ENCODE data around the gene KIAA0513. TPM values are rescaled to one million over a fixed set of nuclear protein-coding genes. Genes with fewer than 3 reads are reported as not detected.

The KIAA0513 gene
- total RNA-seq, 2 experiments from 2014 or later = 9.0 to 10.9 TPM

- intact Hi-C loops (cut with DNase I, micrococcal nuclease) = loop anchor here in 1 of 2 experiments (1.0 to 10.0 kb wide), 3 partner anchors 15 to 521 kb away; partner anchors contain the start of genes MEAK7 and ZDHHC7
- peaks cover 13% of the 10 kb centered on the region for H3K36me3 Mint-ChIP-seq (ENCODE audit: low read depth)
- Histone ChIP-seq H3K4me1 (ENCODE audit: insufficient read depth, low read length) (peaks cover 35% of the 10 kb centered on the region), H3K27me3 (ENCODE audit: control insufficient read depth in 1 of 2, insufficient read depth in 2 of 2, low read length in 2 of 2) (no peaks in the 10 kb centered on the region), H3K27ac (ENCODE audit: low read depth in 1 of 2, low read length in 2 of 2) (no peak overlapping the region), H3K36me3 (ENCODE audit: insufficient read depth, low read length) (no peaks in the 10 kb centered on the region), H3K4me3 (ENCODE audit: low read length) (no peak overlapping the region), H3K9me3 (ENCODE audit: control insufficient read depth in 1 of 2, insufficient read depth in 1 of 2, low read length in 2 of 2) (no peaks in the 10 kb centered on the region)
- ATAC-seq (ENCODE audit: poor library complexity) = no peak
- CTCF ChIA-PET = interaction anchor here (3.4 to 4.6 kb wide), 2 partner anchors 15 to 61 kb away, joined by 20 to 23 read pairs; partner anchors contain the start of gene ZDHHC7
- no peak for TF ChIP-seq CTCF (IDR thresholded peaks at IDR 0.05)
- DNase-seq = peak in 1 of 14 experiments; percentile 39
- peaks cover 40% of the 10 kb centered on the region for H3K4me1 Mint-ChIP-seq (ENCODE audit: low read depth)
- H3K27me3 Mint-ChIP-seq = no peaks in the 10 kb centered on the region
- H3K4me3 Mint-ChIP-seq = peak overlapping the region; percentile 98
- POLR2A ChIA-PET = interaction anchor here (1.4 to 2.8 kb wide), 4 partner anchors 15 to 512 kb away, joined by 3 to 43 read pairs (median 14); partner anchors contain the start of gene ZDHHC7
- H3K27ac Mint-ChIP-seq = peak overlapping the region; percentile 93
- no peaks in the 10 kb centered on the region for H3K9me3 Mint-ChIP-seq
These were observed 1.6 kb upstream of the KIAA0513 start for GRCh38 chr16:85025781-85026653.

- intact Hi-C loops (cut with DNase I, micrococcal nuclease) = loop anchor here in 1 of 2 experiments (1.0 to 10.0 kb wide), 3 partner anchors 15 to 522 kb away; partner anchors contain the start of genes MEAK7 and ZDHHC7
- H3K4me3 Mint-ChIP-seq = peak overlapping the region; percentile 98
- peaks cover 5% of the 10 kb centered on the region for H3K36me3 ChIP-seq (ENCODE audit: insufficient read depth, low read length)
- no peak for ATAC-seq (ENCODE audit: poor library complexity)
- no peaks in the 10 kb centered on the region for H3K27me3 ChIP-seq (ENCODE audit: control insufficient read depth in 1 of 2, insufficient read depth in 2 of 2, low read length in 2 of 2)
- H3K9me3 ChIP-seq (ENCODE audit: control insufficient read depth in 1 of 2, insufficient read depth in 1 of 2, low read length in 2 of 2) = no peaks in the 10 kb centered on the region
- H3K4me1 Mint-ChIP-seq (ENCODE audit: low read depth) = peaks cover 40% of the 10 kb centered on the region
- H3K27me3 Mint-ChIP-seq = no peaks in the 10 kb centered on the region
- H3K9me3 Mint-ChIP-seq = no peaks in the 10 kb centered on the region
- DNase-seq = no peak
- H3K27ac ChIP-seq (ENCODE audit: low read depth in 1 of 2, low read length in 2 of 2) = no peak overlapping the region
- ChIA-PET CTCF (interaction anchor here (2.1 to 4.6 kb wide), 3 partner anchors 16 to 60 kb away, joined by 8 to 23 read pairs (median 20); partner anchors contain the start of gene ZDHHC7), POLR2A (interaction anchor here (1.0 to 2.8 kb wide), 12 partner anchors 11 to 910 kb away, joined by 3 to 43 read pairs (median 9); partner anchors contain the start of genes MBTPS1 and ZDHHC7)
- peak overlapping the region; percentile 93 for H3K27ac Mint-ChIP-seq
- no peak for TF ChIP-seq CTCF (IDR thresholded peaks at IDR 0.05)
- H3K4me3 ChIP-seq (ENCODE audit: low read length) = peak overlapping the region; percentile 87
- H3K36me3 Mint-ChIP-seq (ENCODE audit: low read depth) = peaks cover 17% of the 10 kb centered on the region
- H3K4me1 ChIP-seq (ENCODE audit: insufficient read depth, low read length) = peaks cover 35% of the 10 kb centered on the region
These were observed 892 bp upstream of the KIAA0513 start for GRCh38 chr16:85026703-85027102.

- intact Hi-C loops (cut with DNase I, micrococcal nuclease) = loop anchor here (1.0 to 10.0 kb wide), 6 partner anchors 17 to 523 kb away; partner anchors contain the start of genes MEAK7 (in 1 of the 2) and ZDHHC7 (in 1 of the 2)
- H3K4me3 Mint-ChIP-seq = peak overlapping the region; percentile 98
- Histone ChIP-seq H3K36me3 (ENCODE audit: insufficient read depth, low read length) (peaks cover 9% of the 10 kb centered on the region), H3K4me3 (ENCODE audit: low read length) (peak overlapping the region; percentile 87), H3K27me3 (ENCODE audit: control insufficient read depth in 1 of 2, insufficient read depth in 2 of 2, low read length in 2 of 2) (no peaks in the 10 kb centered on the region), H3K27ac (ENCODE audit: low read depth in 1 of 2, low read length in 2 of 2) (peak overlapping the region; percentile 46 to 77), H3K4me1 (ENCODE audit: insufficient read depth, low read length) (peaks cover 35% of the 10 kb centered on the region), H3K9me3 (ENCODE audit: control insufficient read depth in 1 of 2, insufficient read depth in 1 of 2, low read length in 2 of 2) (no peaks in the 10 kb centered on the region)
- TF ChIP-seq CTCF (IDR thresholded peaks at IDR 0.05) = no peak
- peak; percentile 1 for ATAC-seq (ENCODE audit: poor library complexity)
- H3K36me3 Mint-ChIP-seq (ENCODE audit: low read depth) = peaks cover 22% of the 10 kb centered on the region
- peak overlapping the region; percentile 93 for H3K27ac Mint-ChIP-seq
- CTCF ChIA-PET = interaction anchor here (1.3 to 4.6 kb wide), 4 partner anchors 17 to 87 kb away, joined by 3 to 23 read pairs (median 14); partner anchors contain the start of gene ZDHHC7
- peaks cover 40% of the 10 kb centered on the region for H3K4me1 Mint-ChIP-seq (ENCODE audit: low read depth)
- POLR2A ChIA-PET = interaction anchor here (1.7 to 3.8 kb wide), 9 partner anchors 12 to 912 kb away, joined by 3 to 43 read pairs (median 11); partner anchors contain the start of genes MBTPS1 and ZDHHC7
- H3K9me3 Mint-ChIP-seq = no peaks in the 10 kb centered on the region
- H3K27me3 Mint-ChIP-seq = no peaks in the 10 kb centered on the region
- peak in 6 of 14 experiments; percentile 3 to 49 (median 14) for DNase-seq
These were observed 526 bp downstream of the KIAA0513 start for GRCh38 chr16:85027958-85028684.

Measured in CD4-positive, alpha-beta T cell (primary cell).